ENCODE results near the gene MFAP3L. TPM values are rescaled to one million over a fixed set of nuclear protein-coding genes. Genes with fewer than 3 reads are reported as not detected.
A peak's percentile ranks its signal among the peaks of the same experiment; 100 is the strongest.

The MFAP3L gene
- total RNA-seq, result 14.2 and 17.4 TPM in 2 replicates

GRCh38 chr4:170026253-170027021, at the start of gene MFAP3L:
Gene MFAP3L, minus strand, starts transcription at chr4:170026395. Its CDS starts 20,518 bp downstream, at chr4:170005877.
- no peak for TF ChIP-seq CTCF (IDR thresholded peaks at IDR 0.05; ENCODE audit: insufficient read depth, low read length, poor library complexity, severe bottlenecking)
- Histone ChIP-seq H3K4me3 (ENCODE audit: low read depth, low read length) (peak within 1 kb of the TSS; percentile 78), H3K27me3 (ENCODE audit: control insufficient read depth, insufficient read depth, low read length) (peaks cover 3% of the 10 kb centered on the region), H3K36me3 (ENCODE audit: control insufficient read depth, insufficient read depth, low read length) (no peaks in the 10 kb centered on the region)
- DNase-seq (ENCODE audit: low read depth), result peak; percentile 51

- Histone ChIP-seq H3K36me3 (ENCODE audit: control insufficient read depth, insufficient read depth, low read length) (peaks cover 1% of the 10 kb centered on the region), H3K27me3 (ENCODE audit: control insufficient read depth, insufficient read depth, low read length) (no peaks in the 10 kb centered on the region), H3K4me3 (ENCODE audit: low read depth, low read length) (no peak overlapping the region)
- no peak for DNase-seq (ENCODE audit: low read depth)
- TF ChIP-seq CTCF (IDR thresholded peaks at IDR 0.05; ENCODE audit: insufficient read depth, low read length, poor library complexity, severe bottlenecking), result no peak
Measured at GRCh38 chr4:170071196-170071595, 45.0 kb upstream of the MFAP3L start.

GRCh38 chr4:170068438-170069128, 42.4 kb upstream of the MFAP3L start:
- H3K27me3 ChIP-seq (ENCODE audit: control insufficient read depth, insufficient read depth, low read length), result no peaks in the 10 kb centered on the region
- no peak for TF ChIP-seq CTCF (IDR thresholded peaks at IDR 0.05; ENCODE audit: insufficient read depth, low read length, poor library complexity, severe bottlenecking)
- no peaks in the 10 kb centered on the region for H3K36me3 ChIP-seq (ENCODE audit: control insufficient read depth, insufficient read depth, low read length)
- H3K4me3 ChIP-seq (ENCODE audit: low read depth, low read length), result no peak overlapping the region
- no peak for DNase-seq (ENCODE audit: low read depth)

GRCh38 chr4:170059421-170059820, 33.2 kb upstream of the MFAP3L start:
- H3K36me3 ChIP-seq (ENCODE audit: control insufficient read depth, insufficient read depth, low read length), result no peaks in the 10 kb centered on the region
- DNase-seq (ENCODE audit: low read depth), result no peak
- no peak overlapping the region for H3K4me3 ChIP-seq (ENCODE audit: low read depth, low read length)
- no peak for TF ChIP-seq CTCF (IDR thresholded peaks at IDR 0.05; ENCODE audit: insufficient read depth, low read length, poor library complexity, severe bottlenecking)
- H3K27me3 ChIP-seq (ENCODE audit: control insufficient read depth, insufficient read depth, low read length), result no peaks in the 10 kb centered on the region

GRCh38 chr4:170058826-170059225, 32.6 kb upstream of the MFAP3L start:
- H3K27me3 ChIP-seq (ENCODE audit: control insufficient read depth, insufficient read depth, low read length), result no peaks in the 10 kb centered on the region
- no peaks in the 10 kb centered on the region for H3K36me3 ChIP-seq (ENCODE audit: control insufficient read depth, insufficient read depth, low read length)
- TF ChIP-seq CTCF (IDR thresholded peaks at IDR 0.05; ENCODE audit: insufficient read depth, low read length, poor library complexity, severe bottlenecking), result no peak
- DNase-seq (ENCODE audit: low read depth), result no peak
- no peak overlapping the region for H3K4me3 ChIP-seq (ENCODE audit: low read depth, low read length)
